Measurements from ENCODE around the gene P4HA2. TPM values are rescaled to one million over a fixed set of nuclear protein-coding genes. Genes with fewer than 3 reads are reported as not detected.
A peak's percentile ranks its signal among the peaks of the same experiment; 100 is the strongest.

P4HA2 gene
- total RNA-seq, 1 experiment from 2014 or later = 43.6 TPM

GRCh38 chr5:132250547-132250946, 22.9 kb upstream of the P4HA2 start:
- no peaks in the 10 kb centered on the region for H3K27me3 ChIP-seq (ENCODE audit: low read length)

GRCh38 chr5:132246806-132247205, 19.2 kb upstream of the P4HA2 start:
- intact Hi-C loops (cut with micrococcal nuclease) = no loop called here
- H3K36me3 ChIP-seq (ENCODE audit: low read depth, low read length) = no peaks in the 10 kb centered on the region
- no peaks in the 10 kb centered on the region for H3K27me3 ChIP-seq (ENCODE audit: low read length)
- no peaks in the 10 kb centered on the region for H4K20me1 ChIP-seq (ENCODE audit: low read length)
- H3K4me2 ChIP-seq (ENCODE audit: low read length) = no peak overlapping the region
- peaks cover 3% of the 10 kb centered on the region; the same call in 1 of the 2 replicates for H3K4me1 ChIP-seq (ENCODE audit: insufficient read depth, low read length)
- H3K9me2 ChIP-seq (replicated peaks; ENCODE audit: low read length) = no peaks in the 10 kb centered on the region
- no peaks in the 10 kb centered on the region for H3F3A ChIP-seq (ENCODE audit: low read length, unreplicated experiment)
- ChIA-PET POLR2A (ENCODE audit: unreplicated experiment) (no interaction called here), CTCF (no interaction called here)
- H3K4me3 ChIP-seq (ENCODE audit: low read length) = no peak overlapping the region
- H2AFZ ChIP-seq (ENCODE audit: low read length) = no peak overlapping the region
- no TSS peak for BruUV-seq (replicated peaks)
- H3K9ac ChIP-seq (ENCODE audit: low read length) = no peak overlapping the region
- ATAC-seq = no peak
- no peaks in the 10 kb centered on the region for H3K79me2 ChIP-seq (ENCODE audit: low read length)
- H3K27ac ChIP-seq (ENCODE audit: low read length) = no peak overlapping the region
- DNase-seq = no peak
- TF ChIP-seq EZH2 (IDR thresholded peaks at IDR 0.05; ENCODE audit: low read length, unreplicated experiment) (no peak), EZH2phosphoT487 (IDR thresholded peaks at IDR 0.05; ENCODE audit: borderline replicate concordance, low read length) (no peak), CTCF (conservative IDR thresholded peaks at IDR 0.05; ENCODE audit: low read depth, low read length) (no peak)
- H3K9me3 ChIP-seq (ENCODE audit: low read length) = no peaks in the 10 kb centered on the region

More at GRCh38 chr5:132250547-132250946, 22.9 kb upstream of the P4HA2 start:
- Histone ChIP-seq H2AFZ (ENCODE audit: low read length) (no peak overlapping the region), H3K4me3 (ENCODE audit: low read length) (no peak overlapping the region), H3K9ac (ENCODE audit: low read length) (no peak overlapping the region), H3K79me2 (ENCODE audit: low read length) (no peaks in the 10 kb centered on the region), H3F3A (ENCODE audit: low read length, unreplicated experiment) (no peaks in the 10 kb centered on the region), H3K27ac (ENCODE audit: low read length) (no peak overlapping the region), H3K9me3 (ENCODE audit: low read length) (no peaks in the 10 kb centered on the region), H3K36me3 (ENCODE audit: low read depth, low read length) (no peaks in the 10 kb centered on the region), H3K4me2 (ENCODE audit: low read length) (no peak overlapping the region), H3K9me2 (replicated peaks; ENCODE audit: low read length) (no peaks in the 10 kb centered on the region), H3K4me1 (ENCODE audit: insufficient read depth, low read length) (no peaks in the 10 kb centered on the region), H4K20me1 (ENCODE audit: low read length) (no peaks in the 10 kb centered on the region)
- DNase-seq (no peak), ATAC-seq (no peak)
- intact Hi-C loops (cut with micrococcal nuclease) = no loop called here
- ChIA-PET POLR2A (ENCODE audit: unreplicated experiment) (no interaction called here), CTCF (no interaction called here)
- TF ChIP-seq EZH2 (IDR thresholded peaks at IDR 0.05; ENCODE audit: low read length, unreplicated experiment) = no peak
- no peak for TF ChIP-seq CTCF (conservative IDR thresholded peaks at IDR 0.05; ENCODE audit: low read depth, low read length)
- no peak for TF ChIP-seq EZH2phosphoT487 (IDR thresholded peaks at IDR 0.05; ENCODE audit: borderline replicate concordance, low read length)
- no TSS peak for BruUV-seq (replicated peaks)

GRCh38 chr5:132245593-132245992, 17.9 kb upstream of the P4HA2 start:
- Histone ChIP-seq H2AFZ (ENCODE audit: low read length) (no peak overlapping the region), H3K36me3 (ENCODE audit: low read depth, low read length) (no peaks in the 10 kb centered on the region), H3K79me2 (ENCODE audit: low read length) (no peaks in the 10 kb centered on the region), H3K9me3 (ENCODE audit: low read length) (no peaks in the 10 kb centered on the region), H3K4me2 (ENCODE audit: low read length) (no peak overlapping the region), H3K27ac (ENCODE audit: low read length) (no peak overlapping the region), H3K4me1 (ENCODE audit: insufficient read depth, low read length) (peaks cover 3% of the 10 kb centered on the region; the same call in 1 of the 2 replicates), H3F3A (ENCODE audit: low read length, unreplicated experiment) (no peaks in the 10 kb centered on the region), H3K9me2 (replicated peaks; ENCODE audit: low read length) (no peaks in the 10 kb centered on the region), H3K9ac (ENCODE audit: low read length) (no peak overlapping the region), H3K27me3 (ENCODE audit: low read length) (no peaks in the 10 kb centered on the region), H3K4me3 (ENCODE audit: low read length) (no peak overlapping the region), H4K20me1 (ENCODE audit: low read length) (no peaks in the 10 kb centered on the region)
- intact Hi-C loops (cut with micrococcal nuclease) = no loop called here
- POLR2A ChIA-PET (ENCODE audit: unreplicated experiment) = no interaction called here
- DNase-seq (no peak), ATAC-seq (peak; percentile 33; the same call in 1 of the 2 replicates)
- BruUV-seq (replicated peaks) = no TSS peak
- CTCF ChIA-PET = no interaction called here
- TF ChIP-seq EZH2 (IDR thresholded peaks at IDR 0.05; ENCODE audit: low read length, unreplicated experiment) = no peak
- no peak for TF ChIP-seq EZH2phosphoT487 (IDR thresholded peaks at IDR 0.05; ENCODE audit: borderline replicate concordance, low read length)
- no peak for TF ChIP-seq CTCF (conservative IDR thresholded peaks at IDR 0.05; ENCODE audit: low read depth, low read length)
